Prostate gland (tissue), 2 donors: Measurements from ENCODE around the gene OSBPL9.

ENCODE experiments used
- POLR2A ChIP-seq: fragments of 450-650 bp; IDR thresholded peaks from one replicate; pipeline ENCODE4 v1.6.1; 2016; ENCODE audit warnings: antibody characterized with exemption, mild to moderate bottlenecking
- POLR2AphosphoS5 ChIP-seq: sonication (generic); formaldehyde crosslinking; IDR thresholded peaks from one replicate; pipeline ENCODE4 v1.6.1; 2017; ENCODE audit warnings: antibody characterized with exemption
- TF ChIP-seq, protein P1 (sequence below), 4 experiments: fragments of 200-600 bp in 2 of 4; fragments of 450-650 bp in 2 of 4; sonication (generic) in 2 of 4; IDR thresholded peaks; 1 replicate in 3 of 4; 2 replicates in 1 of 4; pipeline ENCODE4 v1.5.1; 2016 to 2019; ENCODE audit warnings: antibody characterized with exemption in 4 of 4, mild to moderate bottlenecking in 2 of 4, moderate library complexity in 2 of 4

DNA sequence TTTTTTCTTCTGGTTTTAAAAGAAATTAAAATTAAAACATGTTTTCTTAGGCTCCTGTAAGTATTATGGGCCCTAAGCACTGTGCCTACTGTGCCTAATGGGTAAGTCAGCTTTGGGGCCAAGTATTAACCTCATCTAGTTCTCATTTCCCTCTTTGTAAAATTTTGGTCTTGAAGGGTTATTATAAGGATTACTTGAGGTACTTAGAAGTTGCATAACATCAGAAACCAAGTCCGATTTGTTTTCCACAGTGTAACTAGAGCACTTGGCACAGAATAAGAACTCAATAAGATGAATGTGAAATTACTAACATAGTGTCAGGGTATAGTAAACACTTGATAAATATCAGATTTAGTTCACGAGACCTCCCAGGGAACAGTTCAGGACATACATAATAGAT is 16.4 kb upstream of the OSBPL9 start:
- no peak for TF ChIP-seq POLR2A
- TF ChIP-seq, protein P1, sequence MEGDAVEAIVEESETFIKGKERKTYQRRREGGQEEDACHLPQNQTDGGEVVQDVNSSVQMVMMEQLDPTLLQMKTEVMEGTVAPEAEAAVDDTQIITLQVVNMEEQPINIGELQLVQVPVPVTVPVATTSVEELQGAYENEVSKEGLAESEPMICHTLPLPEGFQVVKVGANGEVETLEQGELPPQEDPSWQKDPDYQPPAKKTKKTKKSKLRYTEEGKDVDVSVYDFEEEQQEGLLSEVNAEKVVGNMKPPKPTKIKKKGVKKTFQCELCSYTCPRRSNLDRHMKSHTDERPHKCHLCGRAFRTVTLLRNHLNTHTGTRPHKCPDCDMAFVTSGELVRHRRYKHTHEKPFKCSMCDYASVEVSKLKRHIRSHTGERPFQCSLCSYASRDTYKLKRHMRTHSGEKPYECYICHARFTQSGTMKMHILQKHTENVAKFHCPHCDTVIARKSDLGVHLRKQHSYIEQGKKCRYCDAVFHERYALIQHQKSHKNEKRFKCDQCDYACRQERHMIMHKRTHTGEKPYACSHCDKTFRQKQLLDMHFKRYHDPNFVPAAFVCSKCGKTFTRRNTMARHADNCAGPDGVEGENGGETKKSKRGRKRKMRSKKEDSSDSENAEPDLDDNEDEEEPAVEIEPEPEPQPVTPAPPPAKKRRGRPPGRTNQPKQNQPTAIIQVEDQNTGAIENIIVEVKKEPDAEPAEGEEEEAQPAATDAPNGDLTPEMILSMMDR (IDR thresholded peaks at IDR 0.05): no peak
- no peak for TF ChIP-seq POLR2AphosphoS5
